Ecto neural progenitor cell (in vitro differentiated cells): ENCODE results near the gene AMIGO2.

Experiments
- DNase-seq: peaks from one replicate; pipeline ENCODE4 v3.0.0-alpha.2; 2018; ENCODE audit warnings: low spot score

The AMIGO2 gene

GRCh38 chr12:47033081-47033480, 46.7 kb downstream of the AMIGO2 start:
- DNase-seq, result no peak

GRCh38 chr12:47032644-47033043, 47.1 kb downstream of the AMIGO2 start:
- no peak for DNase-seq

DNA sequence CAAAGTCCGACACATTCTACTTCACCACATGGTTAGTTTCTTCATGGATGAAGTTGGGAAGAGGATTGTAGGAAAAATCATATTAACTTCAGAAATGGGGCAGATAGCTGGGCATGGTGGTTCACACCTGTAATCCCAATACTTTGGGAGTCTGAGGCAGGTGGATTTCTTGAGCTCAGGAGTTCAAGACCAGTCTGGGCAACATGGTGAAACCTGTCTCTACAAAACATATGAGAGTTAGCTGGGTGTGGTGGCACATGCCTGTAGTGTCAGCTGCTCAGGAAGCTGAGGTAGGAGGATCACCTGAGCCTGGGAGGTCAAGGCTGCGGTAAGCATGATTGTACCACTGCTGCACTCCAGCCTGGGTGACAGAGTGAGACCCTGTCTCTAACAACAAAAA, 49.9 kb downstream of the AMIGO2 start:
- DNase-seq, result no peak

DNA sequence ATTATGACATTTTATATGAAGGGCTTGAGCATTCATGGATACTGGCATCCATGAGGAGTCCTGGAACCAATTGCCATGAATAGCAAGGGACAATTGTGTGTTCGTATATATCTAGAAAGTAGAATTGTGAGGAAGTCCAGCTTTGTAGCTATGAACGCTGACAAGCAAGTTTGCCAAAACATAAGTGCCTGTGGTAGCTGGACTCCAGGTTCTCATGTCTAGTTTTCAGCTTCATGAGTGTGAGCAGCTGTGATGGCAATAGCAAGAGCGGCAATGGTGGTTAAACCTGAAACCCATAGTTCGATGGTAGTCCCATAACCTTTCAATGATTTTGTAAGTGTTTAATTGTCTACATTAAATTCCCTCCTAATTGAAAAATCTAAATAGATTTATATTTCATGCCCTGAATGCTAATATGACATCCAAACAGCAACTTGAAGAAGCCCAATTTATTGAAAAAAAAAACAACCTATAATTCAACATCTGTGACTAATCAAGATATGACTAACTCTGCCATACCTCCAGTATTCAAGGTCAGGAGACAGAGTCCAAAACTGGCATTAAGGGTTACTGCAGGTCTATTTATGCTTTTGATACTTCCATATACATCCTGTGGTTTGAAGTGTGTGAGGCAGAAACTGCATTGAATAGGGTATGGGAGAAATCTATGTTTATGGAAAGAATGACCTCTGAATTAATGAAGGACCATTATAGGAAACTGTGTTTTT, 50.6 kb downstream of the AMIGO2 start:
- no peak for DNase-seq

- no peak for DNase-seq
Observed at GRCh38 chr12:47028186-47028585, 51.6 kb downstream of the AMIGO2 start.
